ENCODE data around the gene CDH13. TPM values are rescaled to one million over a fixed set of nuclear protein-coding genes. Genes with fewer than 3 reads are reported as not detected.

CDH13 gene
- total RNA-seq, 2 experiments from 2014 or later, result not detected

- Histone ChIP-seq H4K20me1 (ENCODE audit: insufficient read depth, low read length) (no peaks in the 10 kb centered on the region), H3K27ac (ENCODE audit: low read depth, low read length, poor library complexity, severe bottlenecking) (no peak overlapping the region), H3K79me2 (ENCODE audit: insufficient read depth, low read depth, low read length) (no peaks in the 10 kb centered on the region), H3K4me3 (ENCODE audit: low read depth, low read length, poor library complexity, severe bottlenecking) (no peak overlapping the region), H2AFZ (ENCODE audit: low read length) (no peak overlapping the region), H3K4me2 (ENCODE audit: low read length) (no peak overlapping the region), H3K9me3 (ENCODE audit: low read length) (no peaks in the 10 kb centered on the region), H3K36me3 (ENCODE audit: insufficient read depth, low read length) (no peaks in the 10 kb centered on the region), H3K4me1 (ENCODE audit: insufficient read depth, low read length, poor library complexity, severe bottlenecking) (no peaks in the 10 kb centered on the region), H3K9me2 (ENCODE audit: insufficient read depth, low read length) (no peaks in the 10 kb centered on the region)
- ChIA-PET CTCF (ENCODE audit: unreplicated experiment) (no interaction called here), POLR2A (no interaction called here)
- no TSS peak for BruUV-seq (replicated peaks)
- DNase-seq (ENCODE audit: low spot score), result no peak
- TF ChIP-seq CTCF (conservative IDR thresholded peaks at IDR 0.05; ENCODE audit: low read length), result no peak
- TF ChIP-seq EZH2phosphoT487 (IDR thresholded peaks at IDR 0.05; ENCODE audit: borderline replicate concordance, low read depth, low read length), result no peak
- intact Hi-C loops (cut with micrococcal nuclease; ENCODE audit: unreplicated experiment), result no loop called here
Measured at GRCh38 chr16:83727018-83727417, 1100.2 kb downstream of the CDH13 start.

GRCh38 chr16:83727751-83728352 is 1101.1 kb downstream of the CDH13 start:
- no peaks in the 10 kb centered on the region for H3K9me2 ChIP-seq (ENCODE audit: insufficient read depth, low read length)
- no peaks in the 10 kb centered on the region for H3K4me1 ChIP-seq (ENCODE audit: insufficient read depth, low read length, poor library complexity, severe bottlenecking)
- ChIA-PET CTCF (ENCODE audit: unreplicated experiment) (no interaction called here), POLR2A (interaction anchor here (0.7 kb wide), 1 partner anchor 401 kb away, joined by 3 read pairs; no protein-coding TSS in a partner anchor)
- no peak overlapping the region for H2AFZ ChIP-seq (ENCODE audit: low read length)
- no peak for DNase-seq (ENCODE audit: low spot score)
- H3K27ac ChIP-seq (ENCODE audit: low read depth, low read length, poor library complexity, severe bottlenecking), result no peak overlapping the region
- H3K4me3 ChIP-seq (ENCODE audit: low read depth, low read length, poor library complexity, severe bottlenecking), result no peak overlapping the region
- no peaks in the 10 kb centered on the region for H3K9me3 ChIP-seq (ENCODE audit: low read length)
- BruUV-seq (replicated peaks), result no TSS peak
- no peak for TF ChIP-seq EZH2phosphoT487 (IDR thresholded peaks at IDR 0.05; ENCODE audit: borderline replicate concordance, low read depth, low read length)
- no peak for TF ChIP-seq CTCF (conservative IDR thresholded peaks at IDR 0.05; ENCODE audit: low read length)
- H4K20me1 ChIP-seq (ENCODE audit: insufficient read depth, low read length), result no peaks in the 10 kb centered on the region
- H3K79me2 ChIP-seq (ENCODE audit: insufficient read depth, low read depth, low read length), result no peaks in the 10 kb centered on the region
- H3K4me2 ChIP-seq (ENCODE audit: low read length), result no peak overlapping the region
- H3K36me3 ChIP-seq (ENCODE audit: insufficient read depth, low read length), result no peaks in the 10 kb centered on the region
- intact Hi-C loops (cut with micrococcal nuclease; ENCODE audit: unreplicated experiment), result no loop called here

- intact Hi-C loops (cut with micrococcal nuclease; ENCODE audit: unreplicated experiment), result no loop called here
- TF ChIP-seq EZH2phosphoT487 (IDR thresholded peaks at IDR 0.05; ENCODE audit: borderline replicate concordance, low read depth, low read length) (no peak), CTCF (conservative IDR thresholded peaks at IDR 0.05; ENCODE audit: low read length) (no peak)
- no peak overlapping the region for H2AFZ ChIP-seq (ENCODE audit: low read length)
- no peaks in the 10 kb centered on the region for H4K20me1 ChIP-seq (ENCODE audit: insufficient read depth, low read length)
- no peaks in the 10 kb centered on the region for H3K4me1 ChIP-seq (ENCODE audit: insufficient read depth, low read length, poor library complexity, severe bottlenecking)
- H3K79me2 ChIP-seq (ENCODE audit: insufficient read depth, low read depth, low read length), result no peaks in the 10 kb centered on the region
- no peak overlapping the region for H3K4me3 ChIP-seq (ENCODE audit: low read depth, low read length, poor library complexity, severe bottlenecking)
- no peak for DNase-seq (ENCODE audit: low spot score)
- no peaks in the 10 kb centered on the region for H3K9me2 ChIP-seq (ENCODE audit: insufficient read depth, low read length)
- no peaks in the 10 kb centered on the region for H3K36me3 ChIP-seq (ENCODE audit: insufficient read depth, low read length)
- ChIA-PET POLR2A (interaction anchor here (0.7 kb wide), 1 partner anchor 401 kb away, joined by 3 read pairs; no protein-coding TSS in a partner anchor), CTCF (ENCODE audit: unreplicated experiment) (no interaction called here)
- H3K27ac ChIP-seq (ENCODE audit: low read depth, low read length, poor library complexity, severe bottlenecking), result no peak overlapping the region
- H3K9me3 ChIP-seq (ENCODE audit: low read length), result no peaks in the 10 kb centered on the region
- H3K4me2 ChIP-seq (ENCODE audit: low read length), result no peak overlapping the region
- no TSS peak for BruUV-seq (replicated peaks)
Measured at GRCh38 chr16:83728492-83728891, 1101.7 kb downstream of the CDH13 start.

Data from OCI-LY7 (cell line).